SK-N-SH (cell line): ENCODE results near the gene ANGPTL7. TPM values are rescaled to one million over a fixed set of nuclear protein-coding genes. Genes with fewer than 3 reads are reported as not detected.

Experiments
- CTCF ChIA-PET: fragments of 300-600, 350-600 bp; formaldehyde crosslinking; extraction: SDS; loops from one replicate; lab custom pipeline; 2021; lab: Yijun Ruan, JAX
- POLR2A ChIA-PET: fragments of 350-600 bp; sonication (Branson Sonifier 250); formaldehyde crosslinking; extraction: SDS; loops from one replicate; lab custom pipeline; 2020; ENCODE audit warnings: antibody characterized with exemption, inconsistent platforms; lab: Yijun Ruan, JAX
- DNase-seq: peaks from one replicate; pipeline ENCODE4 v3.0.0; 2012
- H2AFZ ChIP-seq: fragments of 200-600 bp; sonication (generic); 2 replicates; pipeline ENCODE4 v1.8.1; 2016; ENCODE audit warnings: antibody characterized with exemption, mild to moderate bottlenecking, low read depth
- H3F3A ChIP-seq: fragments of 200-600 bp; sonication (generic); replicated peaks from 2 replicates; pipeline ENCODE3; 2016; ENCODE audit warnings: antibody characterized with exemption, mild to moderate bottlenecking; ENCODE audit not compliant: insufficient read depth
- H3K27ac ChIP-seq, 2 experiments: fragments of 200-500 bp in 1 of 2; fragments of 200-600 bp in 1 of 2; sonication (Bioruptor generic) in 1 of 2; sonication (generic), shearing (Covaris generic) in 1 of 2; 2 replicates each; pipeline versions ENCODE4 v1.5.1 to v1.6.1; 2014 to 2016; ENCODE audit warnings: low read depth in 2 of 2, inconsistent platforms in 1 of 2, low read length in 1 of 2, mild to moderate bottlenecking in 1 of 2, mixed read lengths in 1 of 2
- H3K27me3 ChIP-seq: fragments of 200-600 bp; sonication (generic), shearing (Covaris generic); 2 replicates; pipeline ENCODE4 v1.6.1; 2016; ENCODE audit warnings: mixed run types; ENCODE audit not compliant: insufficient read depth
- H3K36me3 ChIP-seq, 2 experiments: fragments of 200-500 bp in 1 of 2; fragments of 200-600 bp in 1 of 2; sonication (Bioruptor generic) in 1 of 2; sonication (generic) in 1 of 2; replicated peaks in 1 of 2; 2 replicates each; pipeline versions ENCODE3 to v1.5.1; 2014 to 2016; ENCODE audit warnings: low read length in 1 of 2, mild to moderate bottlenecking in 1 of 2; ENCODE audit not compliant: insufficient read depth in 2 of 2, control insufficient read depth in 1 of 2
- H3K4me1 ChIP-seq, 2 experiments: fragments of 200-500 bp in 1 of 2; fragments of 200-600 bp in 1 of 2; sonication (Bioruptor generic) in 1 of 2; sonication (generic), shearing (Covaris generic) in 1 of 2; 2 replicates each; pipeline versions ENCODE4 v1.5.1 to v1.6.1; 2014 to 2016; ENCODE audit warnings: low read depth in 1 of 2, low read length in 1 of 2, mixed run types in 1 of 2; ENCODE audit not compliant: insufficient read depth in 2 of 2, control insufficient read depth in 1 of 2
- H3K4me2 ChIP-seq: fragments of 200-600 bp; sonication (generic), shearing (Covaris generic); 2 replicates; pipeline ENCODE4 v1.6.1; 2017; ENCODE audit warnings: mixed run types
- H3K4me3 ChIP-seq, 2 experiments: fragments of 200-500 bp in 1 of 2; fragments of 200-600 bp in 1 of 2; sonication (Bioruptor generic) in 1 of 2; sonication (generic), shearing (Covaris generic) in 1 of 2; 2 replicates each; pipeline versions ENCODE4 v1.5.1 to v1.8.1; 2014 to 2016; ENCODE audit warnings: low read depth in 2 of 2, inconsistent platforms in 1 of 2, low read length in 1 of 2, mild to moderate bottlenecking in 1 of 2, mixed read lengths in 1 of 2, moderate library complexity in 1 of 2
- H3K79me2 ChIP-seq: fragments of 200-600 bp; sonication (generic); 2 replicates; pipeline ENCODE4 v1.8.1; 2017; ENCODE audit warnings: mild to moderate bottlenecking; ENCODE audit not compliant: insufficient read depth
- H3K9ac ChIP-seq: fragments of 200-600 bp; sonication (generic); 2 replicates; pipeline ENCODE4 v1.6.1; 2017; ENCODE audit warnings: mixed run types
- H3K9me2 ChIP-seq: fragments of 200-600 bp; sonication (generic); 2 replicates; pipeline ENCODE4 v1.6.1; 2017; ENCODE audit warnings: mixed run types
- H3K9me3 ChIP-seq: fragments of 200-600 bp; sonication (generic); 2 replicates; pipeline ENCODE4 v1.6.1; 2017; ENCODE audit warnings: mixed run types, mild to moderate bottlenecking, moderate library complexity
- H4K20me1 ChIP-seq: fragments of 200-600 bp; sonication (generic); 2 replicates; pipeline ENCODE4 v1.6.1; 2017; ENCODE audit warnings: mild to moderate bottlenecking, mixed run types; ENCODE audit not compliant: insufficient read depth
- IRF3 ChIP-seq: fragments of 150-350 bp; IDR thresholded peaks from 2 replicates; pipeline ENCODE4 v1.6.1; 2016; ENCODE audit warnings: mild to moderate bottlenecking, low read depth, low read length
- MXI1 ChIP-seq: IDR thresholded peaks from 2 replicates; pipeline ENCODE4 v1.6.1; 2012; ENCODE audit warnings: mild to moderate bottlenecking, low read depth, low read length, improper control_type of control experiment
- NRF1 ChIP-seq: IDR thresholded peaks from 2 replicates; pipeline ENCODE4 v1.6.1; 2012; ENCODE audit warnings: low read depth, mild to moderate bottlenecking, low read length
- REST ChIP-seq: IDR thresholded peaks from 2 replicates; pipeline ENCODE4 v1.6.1; 2012; ENCODE audit warnings: mild to moderate bottlenecking, low read depth, low read length, moderate library complexity
- RXRA ChIP-seq: IDR thresholded peaks from 2 replicates; pipeline ENCODE4 v1.4.0; 2012; ENCODE audit warnings: low read depth, mild to moderate bottlenecking, borderline replicate concordance
- SIN3A ChIP-seq: IDR thresholded peaks from 2 replicates; pipeline ENCODE4 v1.6.1; 2012; ENCODE audit warnings: low read depth, mild to moderate bottlenecking, low read length, moderate library complexity, borderline replicate concordance
- TCF12 ChIP-seq: IDR thresholded peaks from 2 replicates; pipeline ENCODE4 v1.4.0; 2012
- TEAD4 ChIP-seq: IDR thresholded peaks from 2 replicates; pipeline ENCODE4 v1.4.0; 2012; ENCODE audit warnings: mild to moderate bottlenecking, borderline replicate concordance; ENCODE audit not compliant: insufficient read depth
- ZBTB33 ChIP-seq: IDR thresholded peaks from 2 replicates; pipeline ENCODE4 v1.4.0; 2012; ENCODE audit warnings: low read depth, borderline replicate concordance
- WGBS: methylation state at CpG from one replicate; pipeline ENCODE4 v1.1.6; 2017; ENCODE audit warnings: low lambda C conversion rate; 5-methylcytosine and 5-hydroxymethylcytosine counted together
- polyA plus RNA-seq, 3 experiments: library from polyadenylated mRNA; depleted of rRNA; stranded (reverse); fragments of >200 nt; gene quantifications; 2 replicates each; pipeline ENCODE4 v1.2.3, GENCODE V29; 2012

ANGPTL7 gene
- polyA plus RNA-seq, 1 of the 3 experiments (the other 2 are of a cell fraction), result 0.08 TPM

GRCh38 chr1:11194407-11195176, 5.4 kb downstream of the ANGPTL7 start:
- H2AFZ ChIP-seq, result no peak overlapping the region
- ChIA-PET POLR2A (no interaction called here), CTCF (interaction anchor here (0.5 to 1.4 kb wide), 2 partner anchors 451 to 1528 kb away, joined by 3 read pairs; no protein-coding TSS in a partner anchor)
- H3K36me3 ChIP-seq, result peaks cover 39 to 68% of the 10 kb centered on the region in 2 experiments
- no peak for TF ChIP-seq MXI1
- peak; percentile 92 for TF ChIP-seq REST
- no peak overlapping the region for H3K9ac ChIP-seq
- H3K27me3 ChIP-seq, result no peaks in the 10 kb centered on the region
- H3K4me3 ChIP-seq, result no peak overlapping the region
- no peak overlapping the region for H3K27ac ChIP-seq
- no peaks in the 10 kb centered on the region for H3K9me2 ChIP-seq
- no peak overlapping the region for H3K4me2 ChIP-seq
- no peaks in the 10 kb centered on the region for H3K9me3 ChIP-seq
- DNase-seq, result no peak
- no peaks in the 10 kb centered on the region for H3F3A ChIP-seq
- no peaks in the 10 kb centered on the region for H4K20me1 ChIP-seq
- 98% methylated on average over 14 of the region's 14 CpGs for WGBS
- no peaks in the 10 kb centered on the region; the same call in 1 of the 2 replicates for H3K79me2 ChIP-seq
- H3K4me1 ChIP-seq, result peaks cover 0 to 10% of the 10 kb centered on the region in 2 experiments; a peak in 2 of 4 replicates

- Histone ChIP-seq H3F3A (no peaks in the 10 kb centered on the region), H4K20me1 (no peaks in the 10 kb centered on the region), H3K4me1 (peaks cover 0 to 10% of the 10 kb centered on the region in 2 experiments; a peak in 2 of 4 replicates), H3K27ac (no peak overlapping the region), H3K9ac (no peak overlapping the region), H3K4me2 (no peak overlapping the region), H3K27me3 (no peaks in the 10 kb centered on the region), H3K9me3 (no peaks in the 10 kb centered on the region), H3K79me2 (no peaks in the 10 kb centered on the region; the same call in 1 of the 2 replicates), H3K4me3 (no peak overlapping the region), H3K9me2 (no peaks in the 10 kb centered on the region), H2AFZ (no peak overlapping the region), H3K36me3 (peaks cover 26 to 56% of the 10 kb centered on the region in 2 experiments)
- 94% methylated on average over 2 of the region's 2 CpGs for WGBS
- ChIA-PET POLR2A (interaction anchor here (0.6 kb wide), 1 partner anchor 38 kb away, joined by 3 read pairs; no protein-coding TSS in a partner anchor), CTCF (interaction anchor here (0.9 to 3.6 kb wide), 3 partner anchors 12 to 159 kb away, joined by 3 to 18 read pairs (median 3); no protein-coding TSS in a partner anchor)
- no peak for DNase-seq
- TF ChIP-seq TEAD4, result no peak
- TF ChIP-seq TCF12, result no peak
- no peak for TF ChIP-seq MXI1
- no peak for TF ChIP-seq RXRA
- no peak for TF ChIP-seq IRF3
- TF ChIP-seq NRF1, result no peak
- TF ChIP-seq SIN3A, result no peak
- TF ChIP-seq ZBTB33, result no peak
Observed at GRCh38 chr1:11196945-11197344, 7.8 kb downstream of the ANGPTL7 start.
